SJCRH30 (cell line): Measurements from ENCODE around the gene FAF2. TPM values are rescaled to one million over a fixed set of nuclear protein-coding genes. Genes with fewer than 3 reads are reported as not detected.
"Not testable (repeated sequence)": the region's sequence is repeated elsewhere in the genome, so short reads cannot be mapped to it uniquely, and the experiment has no call there.

Source experiments
- DNase-seq, 2 experiments: peaks; one replicate each; pipeline ENCODE4 v3.0.0-alpha.2; 2015 to 2020
- H3K27ac ChIP-seq: fragments of 250-450 bp; sonication (Bioruptor Pico); 2 replicates; pipeline ENCODE4 v1.5.1; 2020; ENCODE audit warnings: mild to moderate bottlenecking, moderate library complexity
- H3K27me3 ChIP-seq: fragments of 250-450 bp; sonication (Bioruptor Pico); 2 replicates; pipeline ENCODE4 v1.5.1; 2020; ENCODE audit warnings: mild to moderate bottlenecking, moderate library complexity
- H3K36me3 ChIP-seq: fragments of 250-450 bp; sonication (Bioruptor Pico); 2 replicates; pipeline ENCODE4 v1.5.1; 2020; ENCODE audit warnings: mild to moderate bottlenecking, moderate library complexity
- H3K4me1 ChIP-seq: fragments of 250-450 bp; sonication (Bioruptor Pico); 2 replicates; pipeline ENCODE4 v1.5.1; 2020; ENCODE audit warnings: mild to moderate bottlenecking, moderate library complexity
- H3K4me3 ChIP-seq: fragments of 250-450 bp; sonication (Bioruptor Pico); 2 replicates; pipeline ENCODE4 v1.5.1; 2020; ENCODE audit warnings: mild to moderate bottlenecking, moderate library complexity
- H3K9me3 ChIP-seq: fragments of 250-450 bp; sonication (Bioruptor Pico); replicated peaks from 2 replicates; pipeline ENCODE4 v1.5.1; 2020; ENCODE audit warnings: mild to moderate bottlenecking, moderate library complexity
- total RNA-seq: library from RNA; depleted of rRNA; stranded (reverse); fragments of >200 nt; shearing (Covaris generic); gene quantifications from 2 replicates; pipeline ENCODE4 v1.2.3, GENCODE V29; 2014

The FAF2 gene
- total RNA-seq, 1 experiment from 2014 or later = 52.5 TPM

DNA sequence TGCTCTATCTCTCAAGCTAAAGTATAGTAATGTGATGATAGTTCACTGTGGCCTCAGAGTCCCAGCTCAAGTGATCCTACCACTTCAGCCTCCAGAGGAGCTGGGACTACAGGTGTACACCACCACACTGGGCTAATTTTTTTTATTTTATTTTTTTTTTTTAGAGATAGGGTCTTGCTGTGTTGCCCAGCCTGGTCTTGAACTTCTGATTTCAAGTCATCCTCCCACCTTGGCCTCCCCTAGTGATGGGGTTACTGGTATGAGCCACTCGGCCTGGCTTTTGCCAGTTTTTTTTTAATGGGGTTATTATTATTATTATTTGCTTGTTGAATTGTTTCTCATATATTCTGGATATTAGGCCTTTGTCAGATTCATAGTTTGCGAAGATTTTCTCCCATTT, 13.2 kb downstream of the FAF2 start:
- H3K4me3 ChIP-seq = no peak overlapping the region

DNA sequence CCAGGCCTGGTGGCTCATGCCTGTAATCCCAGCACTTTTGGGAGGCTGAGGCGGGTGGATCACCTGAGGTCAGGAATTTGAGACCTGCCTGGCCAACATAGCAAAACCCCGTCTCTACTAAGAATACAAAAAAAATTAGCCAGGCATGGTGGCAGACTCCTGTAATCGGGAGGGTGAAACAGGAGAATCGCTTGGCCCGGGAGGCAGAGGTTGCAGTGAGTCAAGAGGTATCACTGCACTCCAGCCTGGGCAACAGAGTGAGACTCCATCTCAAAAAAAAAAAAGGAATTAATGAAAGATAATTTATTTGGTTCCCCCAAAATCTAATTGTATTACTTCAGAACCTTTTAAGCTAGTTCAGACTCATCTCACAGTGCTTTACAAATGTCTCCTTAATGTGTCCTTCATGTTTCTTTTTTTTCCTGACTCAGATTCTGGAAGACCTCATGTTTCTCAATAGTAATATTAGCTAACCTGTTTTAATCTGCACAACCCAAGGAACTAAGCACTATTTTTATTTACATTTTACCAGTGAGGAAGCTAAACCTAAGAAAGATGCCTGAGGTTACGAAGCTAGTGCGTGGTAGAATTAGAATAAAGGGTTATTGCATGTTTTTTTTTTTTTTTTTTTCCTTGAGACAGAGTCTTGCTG, 15.1 kb downstream of the FAF2 start:
- H3K4me1 ChIP-seq = no peaks in the 10 kb centered on the region
- no peak for DNase-seq
- H3K27ac ChIP-seq = no peak overlapping the region
- H3K27me3 ChIP-seq = no peaks in the 10 kb centered on the region
- H3K9me3 ChIP-seq = no peaks in the 10 kb centered on the region; the same call in 1 of the 2 replicates
- no peak overlapping the region for H3K4me3 ChIP-seq
- H3K36me3 ChIP-seq = peaks cover 18% of the 10 kb centered on the region

More for the DNA sequence above, 13.2 kb downstream of the FAF2 start:
- Histone ChIP-seq H3K27me3 (no peaks in the 10 kb centered on the region), H3K9me3 (no peaks in the 10 kb centered on the region; the same call in 1 of the 2 replicates), H3K36me3 (peaks cover 6% of the 10 kb centered on the region; the same call in 1 of the 2 replicates), H3K27ac (no peak overlapping the region), H3K4me1 (no peaks in the 10 kb centered on the region)
- DNase-seq = no peak

DNA sequence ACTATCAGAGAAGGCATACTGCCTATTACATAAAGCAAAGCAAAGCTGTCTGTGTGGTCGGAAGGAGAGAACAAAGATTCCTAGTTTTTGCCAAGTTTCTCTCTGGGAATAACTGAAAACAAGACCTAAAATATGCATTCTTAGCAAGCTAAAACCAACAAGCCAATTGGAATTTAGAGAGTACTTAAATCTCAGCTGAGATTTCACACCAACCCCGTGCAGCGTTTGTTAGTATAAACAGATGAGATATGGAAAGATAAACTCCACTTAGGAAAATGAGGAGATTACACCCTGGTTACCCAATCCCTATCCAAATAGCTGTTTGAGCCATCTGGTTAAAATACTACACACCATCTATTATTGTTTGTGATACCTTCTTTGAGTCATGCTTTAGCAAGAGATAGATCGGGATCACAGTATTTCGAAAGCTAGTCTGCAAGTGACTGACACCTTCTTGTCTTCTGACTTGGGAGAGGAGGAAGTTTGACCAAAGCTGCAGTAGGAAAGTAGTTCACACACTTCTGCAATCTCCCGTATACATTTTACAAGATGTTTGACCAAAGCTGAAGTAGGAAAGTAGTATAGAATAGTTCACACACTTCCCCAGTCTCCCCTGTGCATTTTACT, 18.2 kb downstream of the FAF2 start:
- Histone ChIP-seq H3K36me3 (peaks cover 21% of the 10 kb centered on the region), H3K4me3 (no peak overlapping the region), H3K27ac (no peak overlapping the region), H3K4me1 (no peaks in the 10 kb centered on the region), H3K27me3 (no peaks in the 10 kb centered on the region), H3K9me3 (no peaks in the 10 kb centered on the region)
- no peak for DNase-seq

DNA sequence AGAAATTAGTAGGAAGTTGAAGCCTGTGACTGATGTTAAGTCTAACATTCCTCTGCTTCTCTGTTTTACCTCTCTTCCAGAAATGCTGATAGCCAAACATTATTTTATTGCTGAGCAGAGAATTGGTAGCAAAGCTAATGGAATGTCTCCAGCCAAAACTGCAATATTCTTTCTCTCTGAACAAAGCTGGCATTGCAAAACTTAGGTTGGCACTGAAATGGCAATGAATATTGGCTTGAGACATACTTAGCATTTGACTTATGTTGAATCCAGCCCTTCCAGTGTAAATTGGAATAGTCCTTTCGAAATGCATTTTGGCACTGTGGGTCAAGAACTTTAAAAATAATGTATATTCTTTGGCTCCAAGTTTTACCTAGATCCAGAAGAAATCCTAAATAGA, 21.1 kb downstream of the FAF2 start:
- Histone ChIP-seq H3K9me3 (no peaks in the 10 kb centered on the region; the same call in 1 of the 2 replicates), H3K36me3 (peaks cover 27% of the 10 kb centered on the region), H3K27ac (no peak overlapping the region), H3K4me3 (no peak overlapping the region), H3K4me1 (no peaks in the 10 kb centered on the region), H3K27me3 (no peaks in the 10 kb centered on the region)
- DNase-seq = no peak

DNA sequence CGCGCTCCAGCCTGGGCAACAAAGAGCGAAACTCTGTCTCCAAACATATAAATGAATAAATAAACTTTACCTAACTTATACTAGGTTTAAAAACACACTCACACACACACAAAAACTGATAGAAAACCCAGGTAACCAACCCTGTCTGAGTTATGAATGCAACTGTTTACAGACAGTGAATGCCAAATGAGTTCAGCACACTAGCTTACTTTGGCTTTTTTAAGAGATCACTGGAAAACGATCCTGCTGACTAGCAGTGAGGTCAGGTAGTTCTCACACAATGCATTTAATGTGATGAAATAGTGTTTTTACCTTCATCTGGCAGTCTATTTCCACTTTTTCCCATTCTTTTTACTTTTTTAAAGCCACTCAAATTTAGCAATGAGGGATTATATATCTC, 22.4 kb downstream of the FAF2 start:
- no peaks in the 10 kb centered on the region; the same call in 1 of the 2 replicates for H3K9me3 ChIP-seq
- no peak overlapping the region for H3K27ac ChIP-seq
- no peaks in the 10 kb centered on the region for H3K4me1 ChIP-seq
- peaks cover 31% of the 10 kb centered on the region for H3K36me3 ChIP-seq
- DNase-seq = no peak
- no peaks in the 10 kb centered on the region for H3K27me3 ChIP-seq
- no peak overlapping the region for H3K4me3 ChIP-seq

DNA sequence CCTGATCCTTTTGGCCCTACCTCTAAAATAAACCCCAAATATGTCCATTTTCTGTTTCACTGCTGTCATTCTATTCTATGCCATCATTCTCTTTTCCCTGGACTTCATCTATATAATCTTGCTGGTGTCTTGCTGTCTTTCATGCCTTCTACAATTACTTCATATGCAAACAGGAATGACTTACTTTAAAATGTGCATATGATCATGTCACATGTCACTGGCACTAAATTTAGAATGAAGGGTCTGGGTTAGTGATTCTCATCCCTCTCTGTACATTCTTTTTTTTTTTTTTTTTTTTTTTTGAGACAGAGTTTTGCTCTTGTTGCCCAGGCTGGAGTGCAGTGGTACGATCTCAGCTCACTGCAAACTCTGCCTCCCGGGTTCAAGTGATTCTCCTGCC, 22.9 kb downstream of the FAF2 start:
- H3K9me3 ChIP-seq = no peaks in the 10 kb centered on the region; the same call in 1 of the 2 replicates
- H3K36me3 ChIP-seq = peaks cover 31% of the 10 kb centered on the region
- no peaks in the 10 kb centered on the region for H3K27me3 ChIP-seq
- H3K4me3 ChIP-seq = no peak overlapping the region
- DNase-seq = no peak
- H3K27ac ChIP-seq = no peak overlapping the region
- no peaks in the 10 kb centered on the region for H3K4me1 ChIP-seq

DNA sequence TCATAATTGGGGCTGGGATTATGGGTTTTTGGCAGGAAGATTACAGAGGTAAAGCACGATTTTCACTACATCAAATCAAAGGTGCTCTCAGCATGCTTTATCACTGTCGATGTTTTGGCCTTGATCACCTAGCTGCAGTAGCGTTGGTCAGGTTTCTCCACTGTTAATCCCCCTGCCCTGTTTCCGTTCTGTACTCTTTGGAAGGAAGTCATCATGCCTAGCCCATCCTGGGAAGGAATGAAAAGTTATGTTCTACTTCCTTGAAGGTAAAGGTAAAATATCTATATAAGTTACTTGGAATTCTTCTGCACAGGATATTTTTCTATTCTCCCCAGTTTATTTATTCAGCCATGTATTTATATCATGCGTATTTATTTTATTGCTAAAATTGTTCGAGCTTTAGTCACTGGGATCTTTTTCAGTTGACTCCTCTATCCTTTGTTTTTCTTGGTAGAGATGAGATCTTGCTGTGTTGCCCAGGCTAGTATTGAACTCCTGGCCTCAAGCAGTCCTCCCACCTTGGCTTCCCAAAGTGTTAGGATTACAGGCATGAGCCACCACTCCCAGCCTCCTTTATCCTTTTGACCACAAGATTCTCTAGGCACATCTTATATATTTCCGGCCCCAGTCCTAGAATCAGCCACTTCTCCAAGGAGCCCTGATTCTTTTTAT, 25.3 kb downstream of the FAF2 start:
- no peak overlapping the region for H3K4me3 ChIP-seq
- H3K27ac ChIP-seq = no peak overlapping the region
- H3K4me1 ChIP-seq = no peaks in the 10 kb centered on the region
- no peaks in the 10 kb centered on the region for H3K27me3 ChIP-seq
- peaks cover 25% of the 10 kb centered on the region for H3K36me3 ChIP-seq
- no peaks in the 10 kb centered on the region; the same call in 1 of the 2 replicates for H3K9me3 ChIP-seq
- DNase-seq = no peak

DNA sequence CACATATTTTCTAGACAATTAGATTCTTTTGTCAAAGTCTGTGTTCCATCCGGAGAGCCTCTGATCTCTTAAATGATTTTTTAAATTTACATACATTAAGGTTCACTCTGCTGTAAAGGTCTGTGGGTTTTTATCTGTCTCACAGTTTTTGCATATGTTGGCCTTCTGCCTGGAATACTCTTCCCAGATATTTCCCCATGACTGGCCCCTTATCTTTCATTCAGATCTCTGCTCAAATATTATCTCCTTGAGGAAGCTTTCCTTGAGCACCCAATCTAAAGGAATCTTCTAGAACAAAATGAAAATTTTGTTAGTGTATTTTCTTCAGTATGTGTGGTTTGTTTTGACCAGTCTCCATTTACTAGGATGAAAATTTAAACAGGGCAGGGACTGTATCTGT, 26.3 kb downstream of the FAF2 start:
- no peaks in the 10 kb centered on the region for H3K27me3 ChIP-seq
- DNase-seq = no peak
- H3K36me3 ChIP-seq = peaks cover 29% of the 10 kb centered on the region

DNA sequence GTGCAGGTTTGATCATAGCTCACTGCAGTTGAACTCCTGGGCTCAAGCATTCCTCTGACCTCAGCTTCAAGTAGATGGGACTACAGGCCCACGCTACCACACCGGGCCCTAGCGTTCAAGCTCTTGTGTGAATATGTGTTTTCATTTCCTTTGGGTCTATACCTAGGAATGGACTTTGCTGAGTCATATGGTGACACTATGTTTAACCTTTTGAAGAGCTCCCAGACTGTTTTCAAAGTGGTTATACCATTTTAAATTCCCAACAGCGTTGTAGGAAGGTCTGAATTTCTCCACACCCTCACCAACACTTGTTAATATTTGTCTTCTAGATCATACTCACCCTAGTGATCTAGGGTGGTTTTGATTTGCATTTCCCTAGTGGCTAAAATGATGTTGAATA, 33.5 kb downstream of the FAF2 start:
- Histone ChIP-seq H3K4me3 (no peak overlapping the region), H3K4me1 (no peaks in the 10 kb centered on the region), H3K36me3 (peaks cover 44% of the 10 kb centered on the region), H3K27ac (no peak overlapping the region), H3K9me3 (no peaks in the 10 kb centered on the region), H3K27me3 (no peaks in the 10 kb centered on the region)
- DNase-seq = no peak

More for the DNA sequence above, 26.3 kb downstream of the FAF2 start:
- Histone ChIP-seq H3K27ac (no peak overlapping the region), H3K9me3 (no peaks in the 10 kb centered on the region; the same call in 1 of the 2 replicates), H3K4me1 (no peaks in the 10 kb centered on the region), H3K4me3 (no peak overlapping the region)

DNA sequence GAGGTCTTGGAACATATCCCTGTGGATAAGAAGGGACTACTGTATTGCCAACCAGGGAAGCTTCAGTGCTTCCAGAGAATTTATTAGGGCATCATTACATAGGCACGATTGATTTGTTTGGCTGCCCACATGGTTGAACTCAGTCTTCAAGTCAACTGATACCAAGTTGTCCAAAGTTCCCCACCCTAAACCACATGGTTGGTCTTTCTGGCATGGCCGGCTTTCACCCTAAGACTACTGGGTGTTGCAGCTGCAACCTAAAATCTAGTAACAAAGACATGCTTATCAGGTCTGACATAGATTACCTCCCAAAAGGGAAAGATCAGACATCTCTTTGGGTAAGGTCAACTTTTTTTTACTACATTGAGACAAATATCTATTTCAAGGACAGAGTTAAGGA, 37.0 kb downstream of the FAF2 start:
- no peak overlapping the region for H3K4me3 ChIP-seq
- H3K27ac ChIP-seq = no peak overlapping the region
- no peaks in the 10 kb centered on the region for H3K4me1 ChIP-seq
- no peaks in the 10 kb centered on the region for H3K9me3 ChIP-seq
- H3K36me3 ChIP-seq = peaks cover 45% of the 10 kb centered on the region
- DNase-seq = no peak
- H3K27me3 ChIP-seq = no peaks in the 10 kb centered on the region

DNA sequence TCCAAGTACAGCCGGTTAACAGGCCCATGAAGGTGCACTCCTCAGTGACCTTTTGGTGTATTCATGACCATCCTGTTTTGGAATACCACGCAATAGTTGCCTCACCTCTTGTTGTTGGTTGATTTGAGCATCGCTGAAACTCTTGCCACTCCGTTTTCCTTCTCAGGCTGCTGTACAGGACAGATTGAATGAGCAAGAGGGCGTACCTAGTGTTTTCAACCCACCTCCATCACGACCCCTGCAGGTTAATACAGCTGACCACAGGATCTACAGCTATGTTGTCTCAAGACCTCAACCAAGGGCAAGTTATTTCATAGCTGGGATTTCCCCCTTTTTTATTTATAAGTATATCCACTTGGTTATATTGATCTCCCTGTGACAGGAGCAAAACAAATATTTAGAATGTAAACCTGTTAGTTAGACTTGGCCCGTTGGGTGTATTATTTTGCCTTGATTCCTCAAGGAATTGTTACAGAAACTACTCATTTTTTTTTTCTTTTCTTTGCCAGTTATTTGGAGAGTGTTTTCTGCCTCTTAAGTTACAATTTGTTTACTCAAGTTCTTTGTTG, 38.1 kb downstream of the FAF2 start:
- DNase-seq = no peak
- H3K9me3 ChIP-seq = no peaks in the 10 kb centered on the region
- no peaks in the 10 kb centered on the region for H3K4me1 ChIP-seq
- H3K27me3 ChIP-seq = no peaks in the 10 kb centered on the region
- no peak overlapping the region for H3K4me3 ChIP-seq
- peaks cover 46% of the 10 kb centered on the region for H3K36me3 ChIP-seq
- H3K27ac ChIP-seq = no peak overlapping the region

DNA sequence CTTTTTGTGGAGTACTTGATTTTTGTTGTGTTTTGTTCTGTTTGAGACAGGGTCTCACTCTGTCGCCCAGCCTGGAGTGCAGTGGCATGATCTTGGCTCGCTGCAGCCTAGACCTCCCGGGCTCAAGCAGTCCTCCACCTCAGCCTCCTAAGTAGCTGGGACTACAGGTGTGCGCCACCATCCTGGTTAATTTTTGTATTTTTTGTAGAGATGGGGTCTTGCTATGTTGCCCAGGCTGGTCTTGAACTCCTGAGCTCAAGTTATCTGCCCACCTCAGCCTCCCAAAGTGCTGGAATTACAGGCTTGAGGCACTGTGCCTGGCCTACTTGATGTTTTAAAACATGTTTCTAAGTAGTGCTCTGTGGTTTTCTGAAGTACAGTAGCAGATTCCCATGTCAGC, 39.0 kb downstream of the FAF2 start:
- not testable (repeated sequence) for H3K27me3 ChIP-seq, H3K27ac ChIP-seq
- H3K36me3 ChIP-seq = peaks cover 50% of the 10 kb centered on the region

DNA sequence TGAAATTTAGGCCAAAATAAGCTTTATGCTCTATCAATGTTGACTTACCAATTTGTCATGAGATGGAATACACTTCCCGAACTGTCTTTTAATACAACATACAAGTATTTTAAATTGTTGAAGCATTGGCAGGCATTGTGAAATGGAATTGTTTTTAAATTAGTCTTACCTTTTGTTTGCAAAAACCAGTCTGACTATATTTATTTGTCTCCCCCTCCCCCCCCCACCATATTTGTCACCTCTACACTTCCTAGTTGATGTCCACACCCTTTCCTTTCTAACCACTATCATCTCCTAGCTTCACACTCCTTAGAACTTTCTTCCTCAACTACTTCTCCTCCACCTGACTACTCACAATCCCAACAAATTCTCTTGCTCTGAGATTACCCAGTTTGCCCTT, 40.9 kb downstream of the FAF2 start:
- Histone ChIP-seq H3K4me1 (no peaks in the 10 kb centered on the region), H3K36me3 (peaks cover 58% of the 10 kb centered on the region)
- no peak for DNase-seq

More for the DNA sequence above, 39.0 kb downstream of the FAF2 start:
- not testable (repeated sequence) for H3K4me3 ChIP-seq, DNase-seq, H3K4me1 ChIP-seq, H3K9me3 ChIP-seq

DNA sequence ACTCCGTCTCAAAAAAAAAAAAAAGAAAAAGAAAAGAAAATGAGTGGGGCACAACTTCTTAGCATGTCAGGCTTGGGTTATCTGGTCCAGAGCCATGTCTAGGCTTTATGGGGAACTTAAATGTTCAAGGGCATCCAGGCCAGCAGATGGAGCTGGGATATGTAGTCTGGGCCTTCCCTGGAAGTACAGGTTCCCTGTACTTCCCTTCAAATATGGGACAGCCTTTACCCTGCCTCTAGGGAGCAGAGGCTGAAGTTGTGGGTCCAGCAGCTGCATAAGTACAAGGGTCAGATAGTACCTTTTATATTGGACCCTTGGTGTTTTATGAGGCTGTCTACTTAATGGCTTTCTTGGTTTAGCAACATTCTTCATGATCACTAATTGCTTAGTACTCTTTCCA, 42.1 kb downstream of the FAF2 start:
- H3K27ac ChIP-seq = no peak overlapping the region

More for the DNA sequence above, 40.9 kb downstream of the FAF2 start:
- H3K4me3 ChIP-seq = no peak overlapping the region
- no peaks in the 10 kb centered on the region for H3K27me3 ChIP-seq
- H3K9me3 ChIP-seq = no peaks in the 10 kb centered on the region
- H3K27ac ChIP-seq = no peak overlapping the region

DNA sequence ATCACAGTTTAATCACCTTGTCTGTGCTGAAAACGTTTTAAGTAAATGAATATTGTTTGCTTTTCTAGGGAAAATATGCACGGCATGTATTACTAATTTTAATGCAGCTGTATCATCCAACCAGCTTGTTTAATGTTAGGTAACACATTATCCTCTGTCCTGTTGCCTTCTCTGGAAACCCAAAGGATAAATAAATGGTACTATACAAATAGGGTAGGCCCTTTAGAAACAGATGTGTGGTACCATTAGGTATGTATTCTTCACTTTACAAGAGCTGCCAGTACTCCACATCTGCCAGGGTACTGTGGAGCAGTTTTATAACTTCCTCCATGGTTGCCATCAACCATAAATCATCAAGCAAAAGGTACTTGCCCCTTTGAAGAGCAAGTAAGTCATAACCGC, 42.9 kb downstream of the FAF2 start:
- H3K36me3 ChIP-seq = peaks cover 66% of the 10 kb centered on the region
- H3K4me3 ChIP-seq = no peak overlapping the region
- H3K9me3 ChIP-seq = no peaks in the 10 kb centered on the region

More for the DNA sequence above, 42.1 kb downstream of the FAF2 start:
- Histone ChIP-seq H3K4me1 (no peaks in the 10 kb centered on the region), H3K27me3 (no peaks in the 10 kb centered on the region), H3K9me3 (no peaks in the 10 kb centered on the region), H3K4me3 (no peak overlapping the region), H3K36me3 (peaks cover 66% of the 10 kb centered on the region)
- DNase-seq = no peak

More for the DNA sequence above, 42.9 kb downstream of the FAF2 start:
- no peak for DNase-seq
- no peaks in the 10 kb centered on the region for H3K27me3 ChIP-seq
- no peaks in the 10 kb centered on the region for H3K4me1 ChIP-seq
- H3K27ac ChIP-seq = no peak overlapping the region
